ENCODE data around the gene MED15. TPM values are rescaled to one million over a fixed set of nuclear protein-coding genes. Genes with fewer than 3 reads are reported as not detected.
"Not testable (repeated sequence)": the region's sequence is repeated elsewhere in the genome, so short reads cannot be mapped to it uniquely, and the experiment has no call there.

MED15 gene
- total and polyA plus RNA-seq, 2 of the 8 experiments (the other 6 are each of a cell fraction or from before 2014, with no cell fraction given) = 28.3 to 57.1 TPM

- H3K27me3 ChIP-seq (replicated peaks in 1 of 4; ENCODE audit: control insufficient read depth in 3 of 4, extremely low read depth in 1 of 4, insufficient read depth in 3 of 4, low read length in 3 of 4); H4K8ac ChIP-seq (ENCODE audit: extremely low read depth, insufficient read depth, low read length); H3K4ac ChIP-seq (replicated peaks; ENCODE audit: insufficient read length, low read depth, low read length); H2AK5ac ChIP-seq (ENCODE audit: low read depth, low read length); H3K4me3 ChIP-seq (ENCODE audit: extremely low read depth in 1 of 4, insufficient read depth in 2 of 4, low read depth in 3 of 4, low read length in 4 of 4); H2AFZ ChIP-seq (ENCODE audit: low read length); H4K5ac ChIP-seq (ENCODE audit: insufficient read length, low read depth, low read length); H3K9ac ChIP-seq (replicated peaks in 1 of 4; ENCODE audit: extremely low read depth in 1 of 4, low read depth in 3 of 4, low read length in 3 of 4); H4K91ac ChIP-seq (replicated peaks; ENCODE audit: insufficient read length, low read length); H2BK120ac ChIP-seq (replicated peaks; ENCODE audit: low read depth, low read length); H3K27ac ChIP-seq (ENCODE audit: low read depth, low read length); H2BK5ac ChIP-seq (ENCODE audit: low read depth, low read length); H3K14ac ChIP-seq (ENCODE audit: insufficient read length); H2BK20ac ChIP-seq (ENCODE audit: low read length); H3K4me2 ChIP-seq (ENCODE audit: insufficient read depth in 1 of 2, low read depth in 2 of 2, low read length in 2 of 2); H3K79me2 ChIP-seq (ENCODE audit: control insufficient read depth in 1 of 2, insufficient read depth in 2 of 2, low read length in 2 of 2); H4K20me1 ChIP-seq (replicated peaks in 1 of 2; ENCODE audit: control insufficient read depth in 1 of 2, insufficient read depth in 2 of 2, low read length in 2 of 2); H3K18ac ChIP-seq (ENCODE audit: extremely low read depth, low read length); H2BK15ac ChIP-seq (ENCODE audit: low read length); H3K56ac ChIP-seq (replicated peaks; ENCODE audit: insufficient read length, low read depth, low read length); H3K4me1 ChIP-seq (replicated peaks in 1 of 4; ENCODE audit: control insufficient read depth in 3 of 4, insufficient read depth in 4 of 4, low read length in 3 of 4); H2BK12ac ChIP-seq (ENCODE audit: low read depth, low read length); H3K79me1 ChIP-seq (ENCODE audit: low read depth, low read length); POLR2A ChIA-PET (ENCODE audit: partially characterized antibody); DNase-seq (ENCODE audit: low read depth in 1 of 2, low spot score in 2 of 2); FAIRE-seq; H3K23ac ChIP-seq (ENCODE audit: insufficient read length); H3K36me3 ChIP-seq (ENCODE audit: control insufficient read depth in 2 of 4, insufficient read depth in 4 of 4, low read length in 3 of 4); H3K9me3 ChIP-seq (ENCODE audit: insufficient read depth in 2 of 2, low read depth in 1 of 2, low read length in 1 of 2); H3K23me2 ChIP-seq (ENCODE audit: low read depth, low read length): not testable (repeated sequence)
- CTCF ChIA-PET (ENCODE audit: partially characterized antibody) = interaction anchor here (1.0 to 26.7 kb wide), 5 partner anchors 8 to 408 kb away, joined by 3 to 366 read pairs (median 17); partner anchors contain the start of gene THAP7
- WGBS, 2 experiments (ENCODE audit: extremely low coverage in 1 of 2, insufficient coverage in 1 of 2, insufficient read length in 1 of 2, insufficient replicate concordance in 2 of 2, low coverage in 1 of 2, low lambda C conversion rate in 2 of 2, missing lambda C conversion rate in 1 of 2) = 93% methylated on average over 4 of the region's 4 CpGs; no CpG with 5 or more reads in 1 of the 2 experiments
Measured at GRCh38 chr22:20594486-20594885, 87.1 kb downstream of the MED15 start.

Measured in H1 (cell line).